ENCODE results near the gene MSL3B.

The MSL3B gene

GRCh38 chr2:233829193-233830110, 38.7 kb downstream of the MSL3B start:
- DNase-seq, result no peak
- Mint-ChIP-seq H3K4me3 (no peak overlapping the region), H3K9me3 (no peaks in the 10 kb centered on the region), H3K27ac (no peak overlapping the region), H3K4me1 (no peaks in the 10 kb centered on the region), H3K27me3 (peaks cover 14% of the 10 kb centered on the region), H3K36me3 (ENCODE audit: low read depth) (peaks cover 22% of the 10 kb centered on the region)
- POLR2A ChIA-PET, result no interaction called here
- CTCF ChIA-PET, result no interaction called here

GRCh38 chr2:233828546-233829192, 39.5 kb downstream of the MSL3B start:
- no peak overlapping the region for H3K4me3 Mint-ChIP-seq
- no peaks in the 10 kb centered on the region for H3K9me3 Mint-ChIP-seq
- peaks cover 15% of the 10 kb centered on the region for H3K36me3 Mint-ChIP-seq (ENCODE audit: low read depth)
- ChIA-PET POLR2A (no interaction called here), CTCF (no interaction called here)
- no peaks in the 10 kb centered on the region for H3K4me1 Mint-ChIP-seq
- H3K27me3 Mint-ChIP-seq, result peaks cover 14% of the 10 kb centered on the region
- no peak overlapping the region for H3K27ac Mint-ChIP-seq
- no peak for DNase-seq

- POLR2A ChIA-PET, result no interaction called here
- H3K4me1 Mint-ChIP-seq, result no peaks in the 10 kb centered on the region
- peaks cover 14% of the 10 kb centered on the region for H3K27me3 Mint-ChIP-seq
- H3K4me3 Mint-ChIP-seq, result no peak overlapping the region
- CTCF ChIA-PET, result no interaction called here
- H3K27ac Mint-ChIP-seq, result no peak overlapping the region
- H3K36me3 Mint-ChIP-seq (ENCODE audit: low read depth), result no peaks in the 10 kb centered on the region
- H3K9me3 Mint-ChIP-seq, result no peaks in the 10 kb centered on the region
- no peak for DNase-seq
Measured at GRCh38 chr2:233824373-233824772, 43.8 kb downstream of the MSL3B start.

GRCh38 chr2:233823731-233824121, 44.5 kb downstream of the MSL3B start:
- Mint-ChIP-seq H3K4me3 (no peak overlapping the region), H3K4me1 (no peaks in the 10 kb centered on the region), H3K27me3 (peaks cover 14% of the 10 kb centered on the region), H3K36me3 (ENCODE audit: low read depth) (no peaks in the 10 kb centered on the region), H3K9me3 (no peaks in the 10 kb centered on the region), H3K27ac (no peak overlapping the region)
- ChIA-PET POLR2A (no interaction called here), CTCF (no interaction called here)
- DNase-seq, result no peak

- H3K9me3 Mint-ChIP-seq, result no peaks in the 10 kb centered on the region
- no peak for DNase-seq
- POLR2A ChIA-PET, result interaction anchor here (0.5 kb wide), 1 partner anchor 1667 kb away, joined by 4 read pairs; no protein-coding TSS in a partner anchor
- H3K4me1 Mint-ChIP-seq, result no peaks in the 10 kb centered on the region
- H3K4me3 Mint-ChIP-seq, result no peak overlapping the region
- CTCF ChIA-PET, result no interaction called here
- H3K27me3 Mint-ChIP-seq, result peaks cover 14% of the 10 kb centered on the region
- no peaks in the 10 kb centered on the region for H3K36me3 Mint-ChIP-seq (ENCODE audit: low read depth)
- H3K27ac Mint-ChIP-seq, result no peak overlapping the region
Measured at GRCh38 chr2:233822781-233823730, 45.1 kb downstream of the MSL3B start.

DNA sequence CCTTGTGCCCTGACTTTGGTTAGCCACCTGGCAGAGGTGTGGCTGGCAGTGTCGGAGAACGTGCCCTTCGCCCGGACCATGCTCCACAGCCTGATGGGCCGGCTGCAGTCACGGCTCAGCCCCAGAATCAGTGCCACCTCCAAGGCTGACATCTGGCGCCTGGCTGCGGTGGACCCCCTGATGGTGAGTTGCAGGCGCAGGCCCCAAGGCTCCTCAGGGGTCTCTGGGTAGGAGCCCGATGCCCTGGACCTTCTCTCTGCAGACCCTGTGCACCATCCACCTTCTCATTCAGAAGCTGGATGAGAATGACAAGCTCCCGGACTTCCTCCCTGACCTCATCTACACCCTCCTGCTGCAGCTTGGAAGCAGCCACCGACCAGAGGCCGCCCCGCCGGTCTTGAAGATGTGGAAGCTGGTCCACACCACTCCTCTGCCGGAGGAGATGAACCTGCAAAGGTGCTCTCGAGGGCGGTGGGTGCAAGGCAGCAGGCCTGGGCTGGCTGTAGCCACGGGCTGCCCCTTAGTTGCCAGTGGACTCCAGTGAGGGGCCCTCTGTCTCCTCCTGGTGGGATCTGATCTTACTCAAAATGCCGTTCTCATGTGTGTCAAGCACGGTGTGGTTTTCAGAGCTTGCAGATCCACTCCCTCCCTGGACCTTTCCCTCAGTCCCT, 46.0 kb downstream of the MSL3B start:
- POLR2A ChIA-PET, result interaction anchor here (0.5 kb wide), 1 partner anchor 1668 kb away, joined by 4 read pairs; no protein-coding TSS in a partner anchor
- H3K27ac Mint-ChIP-seq, result no peak overlapping the region
- H3K9me3 Mint-ChIP-seq, result no peaks in the 10 kb centered on the region
- no peaks in the 10 kb centered on the region for H3K36me3 Mint-ChIP-seq (ENCODE audit: low read depth)
- CTCF ChIA-PET, result no interaction called here
- DNase-seq, result no peak
- no peaks in the 10 kb centered on the region for H3K4me1 Mint-ChIP-seq
- H3K4me3 Mint-ChIP-seq, result no peak overlapping the region
- H3K27me3 Mint-ChIP-seq, result peaks cover 13% of the 10 kb centered on the region

GRCh38 chr2:233821709-233822100, 46.5 kb downstream of the MSL3B start:
- no peak overlapping the region for H3K27ac Mint-ChIP-seq
- no peak for DNase-seq
- peaks cover 11% of the 10 kb centered on the region for H3K27me3 Mint-ChIP-seq
- ChIA-PET CTCF (no interaction called here), POLR2A (no interaction called here)
- H3K9me3 Mint-ChIP-seq, result no peaks in the 10 kb centered on the region
- H3K36me3 Mint-ChIP-seq (ENCODE audit: low read depth), result no peaks in the 10 kb centered on the region
- H3K4me1 Mint-ChIP-seq, result no peaks in the 10 kb centered on the region
- H3K4me3 Mint-ChIP-seq, result no peak overlapping the region

DNA sequence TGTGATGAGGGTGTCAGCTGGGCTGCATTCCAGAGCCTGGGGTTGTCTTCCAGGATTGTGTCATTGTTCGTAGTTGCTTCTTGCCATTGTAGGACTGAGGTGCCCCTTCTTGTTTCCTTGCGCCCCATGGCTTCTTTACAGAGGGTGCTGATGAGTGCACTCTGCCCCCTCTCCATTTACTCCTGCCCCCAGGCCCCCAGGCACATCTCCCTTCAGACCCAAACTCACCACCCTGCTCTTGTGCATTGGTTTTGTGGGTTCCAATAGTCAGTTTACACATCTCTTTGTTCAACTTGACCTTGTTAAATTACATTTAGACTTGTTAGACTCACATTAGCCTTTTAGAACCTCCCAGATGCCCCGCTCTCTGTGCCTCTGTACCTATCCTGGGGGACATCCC, 47.0 kb downstream of the MSL3B start:
- H3K9me3 Mint-ChIP-seq, result no peaks in the 10 kb centered on the region
- H3K4me3 Mint-ChIP-seq, result no peak overlapping the region
- peaks cover 10% of the 10 kb centered on the region for H3K27me3 Mint-ChIP-seq
- ChIA-PET POLR2A (no interaction called here), CTCF (no interaction called here)
- no peak overlapping the region for H3K27ac Mint-ChIP-seq
- H3K4me1 Mint-ChIP-seq, result no peaks in the 10 kb centered on the region
- no peaks in the 10 kb centered on the region for H3K36me3 Mint-ChIP-seq (ENCODE audit: low read depth)
- no peak for DNase-seq

DNA sequence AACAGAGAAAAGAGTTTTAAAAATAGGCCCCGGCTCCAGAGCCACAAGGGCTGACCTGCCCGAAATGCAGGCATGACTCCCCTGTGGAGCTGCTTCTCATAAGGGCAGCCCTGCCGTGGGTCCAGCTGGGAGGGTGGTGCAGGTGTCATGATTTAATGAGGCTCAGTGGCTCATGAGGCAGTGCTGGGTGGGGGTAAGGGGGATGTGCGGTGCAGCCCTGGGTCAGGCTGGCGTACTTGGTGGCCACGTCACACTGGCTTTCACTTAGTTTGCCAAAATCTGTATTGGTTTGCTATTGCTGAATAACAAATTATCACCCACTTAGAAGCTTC, 47.4 kb downstream of the MSL3B start:
- ChIA-PET CTCF (no interaction called here), POLR2A (no interaction called here)
- peaks cover 10% of the 10 kb centered on the region for H3K27me3 Mint-ChIP-seq
- no peaks in the 10 kb centered on the region for H3K4me1 Mint-ChIP-seq
- H3K27ac Mint-ChIP-seq, result no peak overlapping the region
- no peak overlapping the region for H3K4me3 Mint-ChIP-seq
- DNase-seq, result no peak
- no peaks in the 10 kb centered on the region for H3K9me3 Mint-ChIP-seq
- H3K36me3 Mint-ChIP-seq (ENCODE audit: low read depth), result no peaks in the 10 kb centered on the region

- no peak for DNase-seq
- no peak overlapping the region for H3K27ac Mint-ChIP-seq
- no peaks in the 10 kb centered on the region for H3K9me3 Mint-ChIP-seq
- ChIA-PET POLR2A (no interaction called here), CTCF (no interaction called here)
- peaks cover 8% of the 10 kb centered on the region for H3K27me3 Mint-ChIP-seq
- no peaks in the 10 kb centered on the region for H3K36me3 Mint-ChIP-seq (ENCODE audit: low read depth)
- H3K4me3 Mint-ChIP-seq, result no peak overlapping the region
- no peaks in the 10 kb centered on the region for H3K4me1 Mint-ChIP-seq
Measured at GRCh38 chr2:233819884-233820773, 48.1 kb downstream of the MSL3B start.

DNA sequence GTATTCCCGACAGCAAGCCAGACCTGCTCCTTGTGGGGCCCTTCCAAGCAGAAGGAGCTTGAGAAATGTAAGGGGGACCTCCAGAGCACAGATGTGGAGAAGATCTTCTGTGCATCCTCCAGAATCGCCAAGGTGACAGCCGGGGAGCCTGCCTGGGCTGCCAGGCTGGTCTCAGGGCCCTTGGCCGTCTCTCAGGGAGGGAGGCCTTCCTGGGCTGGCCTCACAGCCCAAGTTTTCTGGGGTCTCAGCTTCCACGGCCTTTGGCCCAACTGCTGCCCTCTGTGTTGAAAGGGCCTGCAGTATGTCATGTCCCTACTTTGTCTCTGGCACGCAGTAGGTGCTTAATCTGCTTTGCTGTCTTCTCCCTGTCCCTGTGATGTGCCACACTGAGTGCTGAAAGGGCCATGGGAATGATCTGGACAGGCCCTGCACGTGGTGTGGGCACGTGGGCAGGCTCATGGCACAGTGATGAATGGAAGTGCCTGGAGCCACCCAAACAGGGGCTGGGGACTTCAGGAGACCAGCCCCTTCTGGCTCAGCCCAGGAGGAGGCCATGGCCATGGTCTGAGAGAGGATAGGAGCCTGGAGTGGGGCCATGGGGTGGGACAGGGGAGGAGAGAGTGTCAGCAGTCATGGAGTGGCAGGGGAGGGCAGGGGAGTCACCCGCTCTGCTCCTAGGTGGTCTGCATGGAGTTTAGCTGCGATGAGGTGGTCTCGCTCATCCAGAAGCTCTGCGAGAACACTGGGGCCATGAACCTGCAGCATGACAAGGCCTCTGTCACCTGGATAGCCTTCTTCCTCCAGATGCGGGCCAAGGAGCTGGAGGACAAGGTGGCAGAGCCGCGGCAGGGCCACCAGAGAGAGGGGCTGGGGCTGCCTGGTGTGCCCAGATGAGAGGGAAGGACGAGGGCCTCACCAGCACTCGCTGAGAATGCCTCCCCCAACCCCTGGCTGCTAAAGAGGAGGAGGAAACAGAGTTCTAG, 49.3 kb downstream of the MSL3B start:
- no peak for DNase-seq
- CTCF ChIA-PET, result no interaction called here

More for the DNA sequence above, 49.3 kb downstream of the MSL3B start:
- Mint-ChIP-seq H3K4me1 (no peaks in the 10 kb centered on the region), H3K4me3 (no peak overlapping the region), H3K9me3 (no peaks in the 10 kb centered on the region), H3K27me3 (peaks cover 9% of the 10 kb centered on the region), H3K36me3 (ENCODE audit: low read depth) (no peaks in the 10 kb centered on the region), H3K27ac (no peak overlapping the region)
- POLR2A ChIA-PET, result no interaction called here

Data from activated CD4-positive, alpha-beta memory T cell treated with anti-CD3 and anti-CD28 coated beads, Interleukin-2, amount 10 ng/mL, durations not matched to agents 7 days and 5 days (primary cell).